GM12892 (cell line): ENCODE measurements around the gene RET.

Source experiments
- POLR2A ChIP-seq: IDR thresholded peaks from 2 replicates; pipeline ENCODE4 v1.6.1; 2011; ENCODE audit warnings: low read depth, low read length, control low read depth
- POLR2AphosphoS5 ChIP-seq: IDR thresholded peaks from 2 replicates; pipeline ENCODE4 v1.6.1; 2011; ENCODE audit warnings: low read depth, low read length, control low read depth
- TAF1 ChIP-seq: IDR thresholded peaks from 2 replicates; pipeline ENCODE4 v1.6.1; 2011; ENCODE audit warnings: low read depth, mild to moderate bottlenecking, control low read depth, low read length, borderline replicate concordance

DNA sequence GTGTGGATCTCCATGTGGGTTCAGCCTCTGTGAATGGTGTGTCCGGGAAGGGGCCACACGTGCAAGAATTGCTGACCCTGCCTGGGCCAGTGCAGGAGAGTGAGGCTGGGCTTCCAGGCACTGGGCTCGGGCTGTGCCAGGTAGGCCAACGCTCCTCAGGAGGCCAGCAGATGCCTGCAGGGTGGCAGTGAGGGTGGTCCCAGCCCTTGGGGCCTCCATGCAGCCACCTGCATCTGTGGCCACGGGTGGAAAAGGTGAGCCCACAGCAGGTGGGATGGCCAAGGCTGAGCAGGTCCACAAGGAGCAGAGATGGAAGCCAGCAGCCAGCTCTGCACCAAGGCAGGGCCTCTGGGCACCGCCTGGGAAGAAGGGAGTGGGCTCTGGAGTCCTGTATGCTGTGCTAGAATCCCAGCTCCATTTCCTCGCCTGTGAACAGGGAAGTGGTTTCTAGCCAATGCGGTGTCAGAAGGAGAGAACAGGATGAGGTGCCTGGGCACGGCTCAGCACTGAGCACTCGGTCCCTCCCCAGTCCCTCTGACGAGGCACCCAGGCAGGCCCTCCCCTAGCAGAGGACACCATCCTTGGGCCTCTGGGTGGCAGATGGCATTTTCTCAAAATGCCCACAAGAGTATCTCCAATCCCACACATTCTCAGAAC is 31.1 kb upstream of the RET start:
- no peak for TF ChIP-seq POLR2A
- TF ChIP-seq POLR2AphosphoS5: no peak
- no peak for TF ChIP-seq TAF1
